ENCODE results near the gene DCT. TPM values are rescaled to one million over a fixed set of nuclear protein-coding genes. Genes with fewer than 3 reads are reported as not detected.

The DCT gene
- polyA plus RNA-seq, 3 donors: 0.11 to 0.44 (median 0.28) TPM

GRCh38 chr13:94400874-94401273 lies 78.6 kb downstream of the DCT start:
- DNase-seq (ENCODE audit: low read depth in 3 of 3, low spot score in 2 of 3): no peak

GRCh38 chr13:94399812-94400211 lies 79.7 kb downstream of the DCT start:
- DNase-seq (ENCODE audit: low read depth in 3 of 3, low spot score in 2 of 3): no peak

- no peak for DNase-seq (ENCODE audit: low read depth in 3 of 3, low spot score in 2 of 3)
These were observed 83.6 kb downstream of the DCT start for GRCh38 chr13:94395860-94396259.

GRCh38 chr13:94394723-94395122 lies 84.8 kb downstream of the DCT start:
- no peak for DNase-seq (ENCODE audit: low read depth in 3 of 3, low spot score in 2 of 3)

- no peak for DNase-seq (ENCODE audit: low read depth in 3 of 3, low spot score in 2 of 3)
These were observed 88.6 kb downstream of the DCT start for GRCh38 chr13:94390881-94391280.

GRCh38 chr13:94389604-94390351 lies 89.7 kb downstream of the DCT start:
- peak in 1 of 3 donors; percentile 21 for DNase-seq (ENCODE audit: low read depth in 3 of 3, low spot score in 2 of 3)

- no peak for DNase-seq (ENCODE audit: low read depth in 3 of 3, low spot score in 2 of 3)
These were observed 92.4 kb downstream of the DCT start for GRCh38 chr13:94387047-94387446.

Other genes starting within 250 kb of the DCT start
- gene TGDS, start 116.5 kb upstream of the DCT start, polyA plus RNA-seq (ENCODE audit: insufficient read length in 3 of 3): 10 to 100 TPM; 20.0 to 23.7 (median 22.7) TPM
- 1 to 10 TPM; 7.9 to 9.0 (median 8.6) TPM for gene GPR180, start 122.2 kb upstream of the DCT start, polyA plus RNA-seq (ENCODE audit: insufficient read length in 3 of 3)
- under 1 TPM; 0.26 to 0.31 (median 0.30) TPM for gene SOX21, start 232.9 kb upstream of the DCT start, polyA plus RNA-seq (ENCODE audit: insufficient read length in 3 of 3)